GM21526 (cell line): ENCODE measurements around the gene TMEM44.
"Not testable (repeated sequence)": the region's sequence is repeated elsewhere in the genome, so short reads cannot be mapped to it uniquely, and the experiment has no call there.

Source experiments
- ATAC-seq: cut with Tn5 transposase; IDR thresholded peaks from one replicate; pipeline ENCODE4 v1.9.1; 2021; ENCODE audit warnings: moderate library complexity; ENCODE audit not compliant: unreplicated experiment, low FRiP score

Gene TMEM44

GRCh38 chr3:194647747-194648146, 14.5 kb upstream of the TMEM44 start:
- ATAC-seq, result no peak

DNA sequence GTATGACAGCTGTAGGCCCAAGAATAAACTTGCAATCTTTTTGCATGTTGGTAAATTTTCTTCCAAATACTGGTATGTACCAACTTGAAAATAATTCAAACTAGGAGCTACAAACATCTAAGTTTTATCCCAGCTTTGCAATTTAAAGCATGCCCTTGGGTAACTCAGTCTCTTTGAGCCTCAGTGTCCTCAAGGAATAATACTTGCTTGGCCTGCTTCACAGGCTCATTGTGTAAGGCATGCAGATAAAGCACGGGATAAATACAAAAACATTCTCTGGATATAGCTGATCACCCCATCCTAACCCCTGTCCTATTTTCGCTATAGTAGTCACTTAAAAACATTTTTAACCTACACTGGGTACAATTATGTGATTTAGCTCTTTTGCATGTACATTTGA, 9.6 kb upstream of the TMEM44 start:
- no peak for ATAC-seq

DNA sequence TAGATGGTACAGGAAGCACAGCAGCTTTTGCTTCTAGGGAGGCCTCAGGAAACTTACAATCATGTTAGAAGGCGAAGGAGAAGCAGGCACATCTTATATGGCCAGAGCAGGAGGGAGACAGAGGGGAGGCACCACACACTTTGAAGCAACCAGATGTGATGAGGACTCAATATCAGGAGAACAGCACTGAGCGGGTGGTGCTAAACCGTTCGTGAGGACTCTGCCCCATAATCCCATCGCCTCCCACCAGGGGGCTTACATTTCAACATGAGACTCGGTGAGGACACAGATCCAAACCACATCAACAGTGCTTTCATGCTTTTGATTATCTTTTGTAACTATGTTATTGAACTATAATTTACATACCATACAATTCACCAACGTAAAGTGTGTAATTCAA, 7.6 kb upstream of the TMEM44 start:
- no peak for ATAC-seq

DNA sequence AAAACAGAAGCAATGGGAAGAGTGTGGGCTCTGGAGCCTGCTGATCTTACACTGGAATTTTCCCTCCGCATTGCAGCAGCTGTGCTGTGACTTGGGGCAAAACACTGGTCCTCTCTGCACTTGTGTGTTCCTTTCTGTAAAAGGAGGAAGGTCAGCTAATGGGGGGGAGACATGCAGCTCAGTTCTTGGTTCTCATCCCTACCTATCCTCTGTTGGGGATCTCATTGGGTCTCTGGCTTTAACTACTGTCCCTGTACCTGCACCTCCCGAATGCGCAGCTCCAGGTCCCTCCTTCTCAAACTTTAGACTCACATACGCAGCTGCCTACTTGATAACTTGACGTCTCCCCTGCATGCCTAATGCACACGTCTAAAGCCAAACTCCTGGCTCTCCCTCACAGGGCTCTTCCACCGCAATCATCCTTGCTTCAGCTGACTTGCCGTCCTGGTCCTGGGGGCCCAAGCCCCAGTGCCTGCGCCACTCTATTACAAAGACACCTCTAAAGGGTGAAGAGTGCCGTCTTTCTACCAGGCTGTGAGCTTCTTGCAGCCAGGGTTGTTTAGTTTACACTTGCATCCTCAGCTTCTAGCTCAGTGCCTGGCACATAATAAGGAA, 5.9 kb upstream of the TMEM44 start:
- ATAC-seq, result no peak

- no peak for ATAC-seq
These were observed 4.6 kb upstream of the TMEM44 start for GRCh38 chr3:194637541-194638400.

GRCh38 chr3:194637066-194637465, 3.8 kb upstream of the TMEM44 start:
- no peak for ATAC-seq

- peak; percentile 64 for ATAC-seq
These were observed 340 bp downstream of the TMEM44 start for GRCh38 chr3:194632809-194633348.

DNA sequence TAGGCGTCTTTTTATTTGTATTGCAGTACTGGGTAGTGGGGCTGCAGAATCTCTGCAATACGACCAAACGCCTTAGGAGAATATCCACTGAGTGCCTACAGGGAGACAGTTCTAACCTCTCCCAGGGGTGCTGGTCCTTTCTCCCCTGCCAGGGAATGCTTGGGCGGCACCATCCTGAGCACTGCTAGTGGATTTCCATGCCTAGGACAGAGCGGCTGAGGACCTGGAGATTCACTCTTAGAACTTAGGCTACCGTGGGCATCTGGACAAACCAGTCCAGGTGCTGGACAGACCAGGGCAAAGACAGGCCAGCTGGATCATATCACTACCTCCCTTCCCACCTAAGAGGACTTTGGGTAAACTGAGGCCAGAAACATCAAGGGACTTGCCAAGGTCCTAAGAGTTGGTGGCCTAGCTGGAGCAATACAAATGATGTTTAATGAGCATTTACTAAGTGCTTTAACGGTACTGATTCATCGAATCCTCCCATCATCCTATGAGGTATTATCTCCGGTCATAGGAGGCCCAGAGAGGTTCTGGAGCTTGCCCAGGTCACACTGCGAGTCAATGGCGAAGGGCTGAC, 902 bp downstream of the TMEM44 start:
- no peak for ATAC-seq

- ATAC-seq, result no peak
These were observed 1.5 kb downstream of the TMEM44 start for GRCh38 chr3:194631696-194632095.

GRCh38 chr3:194630681-194631080, 2.5 kb downstream of the TMEM44 start:
- not testable (repeated sequence) for ATAC-seq

GRCh38 chr3:194624956-194625355, 8.3 kb downstream of the TMEM44 start:
- no peak for ATAC-seq

DNA sequence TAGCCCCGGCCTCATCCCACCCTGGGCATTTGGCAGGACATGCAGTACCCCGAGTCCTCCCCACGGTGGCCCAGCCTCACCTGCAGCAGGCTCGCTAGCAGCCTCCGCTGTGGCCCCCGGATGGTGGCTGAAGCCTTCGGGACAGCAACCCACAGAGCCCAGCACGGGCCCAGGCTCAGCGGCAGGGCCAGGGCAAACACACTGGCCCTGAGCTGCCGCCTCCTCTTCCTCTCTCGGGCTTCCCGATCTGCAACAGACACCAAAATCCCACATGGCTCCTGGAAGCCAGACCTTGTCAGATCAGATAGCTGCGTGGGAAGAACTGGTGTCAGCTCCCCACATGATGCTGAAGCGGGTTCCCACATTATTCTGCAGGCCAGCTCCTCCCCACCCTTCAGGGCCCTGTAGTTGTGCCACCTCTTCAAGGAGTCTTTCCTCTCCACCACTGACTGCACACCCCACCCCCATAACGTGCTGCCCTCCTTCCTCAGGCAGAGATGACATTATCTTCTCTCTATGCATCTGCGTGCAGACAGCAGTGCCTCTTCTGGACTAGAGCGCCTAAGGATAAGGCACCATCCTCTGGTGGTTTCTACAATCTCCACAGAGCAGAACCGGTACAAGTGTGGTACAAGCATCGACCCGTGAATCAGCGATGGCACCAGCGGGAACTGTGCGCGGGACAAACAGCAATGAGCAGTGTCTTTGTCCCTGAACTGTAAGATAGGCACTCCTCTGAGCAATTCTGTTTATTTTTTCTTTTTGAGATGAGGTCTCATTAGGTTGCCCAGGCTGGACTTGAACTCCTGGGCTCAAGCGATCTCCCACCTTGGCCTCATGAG, 9.5 kb downstream of the TMEM44 start:
- ATAC-seq, result no peak

DNA sequence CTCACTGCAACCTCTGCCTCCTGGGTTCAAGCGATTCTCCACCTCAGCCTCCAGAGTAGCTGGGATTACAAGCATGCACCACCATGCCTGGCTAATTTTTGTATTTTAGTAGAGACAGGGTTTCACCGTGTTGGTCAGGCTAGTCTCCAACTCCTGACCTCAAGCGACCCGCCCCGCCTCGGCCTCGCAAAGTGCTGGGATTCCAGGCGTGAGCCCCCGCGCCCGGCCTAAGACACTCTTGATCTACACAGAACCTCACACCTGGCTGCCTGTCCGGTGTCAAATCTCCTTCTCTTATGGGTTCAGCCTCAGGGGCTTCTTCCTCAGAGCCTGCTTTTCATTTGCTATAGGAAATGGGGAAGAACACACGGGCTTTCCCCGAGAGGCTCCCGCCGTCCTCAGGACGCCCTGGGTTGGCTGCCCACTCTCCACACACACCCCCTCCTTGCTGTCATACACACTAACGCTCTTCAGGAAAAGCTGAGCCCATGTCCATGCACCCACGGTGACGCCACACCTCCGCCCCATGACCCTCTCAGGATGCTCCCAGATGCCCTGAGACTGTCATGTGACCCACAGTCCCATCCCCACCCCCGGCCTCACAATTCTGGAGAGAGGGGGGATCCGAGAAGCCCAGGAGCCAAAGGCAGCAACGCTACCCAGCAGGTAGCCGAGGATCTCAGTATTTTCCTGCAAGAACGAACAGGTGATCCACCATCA, 10.4 kb downstream of the TMEM44 start:
- ATAC-seq, result no peak

DNA sequence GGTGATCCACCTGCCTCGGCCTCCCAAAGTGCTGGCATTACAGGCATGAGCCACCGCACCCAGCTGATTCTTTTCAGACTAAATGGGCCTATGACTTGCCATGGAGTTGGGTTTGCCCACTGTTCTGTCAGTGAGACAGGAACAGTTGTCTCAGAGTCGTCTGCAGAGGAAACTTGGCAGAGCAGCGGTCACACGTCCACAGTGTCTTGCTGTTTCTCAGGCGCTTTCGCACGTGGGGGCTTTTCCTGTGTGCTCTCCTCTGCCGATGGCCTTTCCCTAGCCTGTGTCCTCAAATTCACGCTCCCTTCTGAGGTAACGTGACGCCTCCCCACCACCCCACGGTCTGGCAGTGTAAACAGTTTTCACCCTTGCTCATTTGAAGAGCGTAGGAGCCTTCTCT, 11.3 kb downstream of the TMEM44 start:
- ATAC-seq, result no peak

DNA sequence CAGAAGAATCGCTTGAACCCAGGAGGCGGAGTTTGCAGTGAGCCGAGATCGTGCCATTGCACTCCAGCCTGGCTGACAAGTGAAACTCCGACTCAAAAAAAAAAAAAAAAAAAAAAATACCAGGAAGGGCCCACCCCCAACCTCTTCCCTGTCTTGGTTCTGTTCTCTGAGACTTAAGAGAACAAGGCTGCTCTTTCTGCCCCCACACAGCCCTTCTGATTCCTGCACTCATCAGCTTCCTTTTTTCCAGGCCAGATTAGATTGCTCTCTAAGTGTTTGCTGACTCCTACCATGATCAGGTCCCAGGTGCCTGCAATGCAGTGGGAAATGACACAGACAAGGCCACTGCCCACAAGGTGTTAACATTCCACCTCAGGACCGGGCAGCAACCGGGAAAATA, 13.0 kb downstream of the TMEM44 start:
- no peak for ATAC-seq

- ATAC-seq, result no peak
These were observed 13.5 kb downstream of the TMEM44 start for GRCh38 chr3:194619741-194620140.

- no peak for ATAC-seq
These were observed 14.2 kb downstream of the TMEM44 start for GRCh38 chr3:194618858-194619608.

DNA sequence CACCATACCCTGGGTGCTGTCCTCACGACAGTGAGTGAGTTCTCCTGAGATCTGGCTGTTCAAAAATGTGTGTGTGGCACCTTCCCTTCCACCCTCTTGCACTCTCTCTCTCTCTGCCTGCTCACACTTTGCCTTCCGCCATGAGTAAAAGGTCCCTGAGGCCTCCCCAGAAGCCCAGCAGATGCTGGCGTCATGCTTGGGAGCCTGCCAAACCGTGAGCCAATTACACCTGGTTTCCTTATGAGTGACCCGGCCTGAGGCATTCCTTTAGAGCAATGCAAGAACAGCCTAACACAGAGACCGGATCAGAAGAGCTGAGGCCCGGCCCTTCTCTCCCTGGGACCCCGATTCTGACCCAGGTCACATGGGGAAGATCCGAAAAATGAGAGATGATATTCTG, 15.4 kb downstream of the TMEM44 start:
- ATAC-seq, result no peak

DNA sequence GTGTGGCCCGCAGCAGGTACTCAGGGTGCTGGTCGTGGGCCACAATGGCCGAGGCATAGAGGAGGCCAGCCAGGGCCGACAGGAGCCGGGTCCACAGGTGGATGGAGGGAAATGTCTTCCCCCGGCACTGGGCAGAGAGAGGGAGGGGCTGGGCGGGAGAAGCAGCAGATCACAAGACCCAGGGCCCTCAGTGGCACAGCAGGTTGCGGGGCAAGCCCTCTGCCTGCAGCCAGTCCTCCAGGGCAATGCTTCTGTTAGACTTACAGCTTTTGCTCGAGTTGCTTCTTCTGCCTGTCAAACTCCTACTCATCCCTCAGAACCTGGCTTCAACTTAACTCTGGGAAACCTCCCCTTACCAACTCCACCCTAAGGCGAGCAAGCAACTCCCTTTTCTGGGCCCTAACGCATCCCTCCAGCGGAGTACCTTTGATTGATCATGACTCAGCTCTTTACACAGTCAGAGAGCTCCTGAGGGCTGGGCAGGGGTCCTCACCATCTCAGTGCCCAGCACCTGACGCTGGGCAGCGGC, 16.0 kb downstream of the TMEM44 start:
- no peak for ATAC-seq
